Measurements from ENCODE around the gene NEGR1. TPM values are rescaled to one million over a fixed set of nuclear protein-coding genes. Genes with fewer than 3 reads are reported as not detected.

Gene NEGR1
- total RNA-seq, 2 experiments from 2014 or later: not detected

DNA sequence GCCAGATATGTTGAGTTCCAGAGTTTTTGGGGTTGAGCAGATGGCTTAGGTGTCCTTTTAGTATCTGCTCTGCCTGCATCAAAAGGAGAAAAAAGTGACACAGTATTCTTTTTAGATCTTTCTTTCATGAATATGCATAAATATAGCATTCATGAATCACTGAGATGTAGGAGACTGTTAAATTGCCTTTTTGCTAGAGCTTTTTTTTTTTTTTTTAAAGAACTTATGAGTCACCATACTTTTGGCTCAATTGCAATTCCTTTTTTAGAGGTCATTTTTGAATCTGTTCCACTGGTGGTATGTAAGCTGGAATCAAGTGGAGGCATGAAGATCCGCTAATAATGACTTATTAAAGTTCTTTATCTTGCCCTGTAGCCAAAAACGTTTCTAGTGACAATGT is 720.6 kb downstream of the NEGR1 start:
- no peaks in the 10 kb centered on the region for H3K9me3 ChIP-seq (ENCODE audit: low read length)
- intact Hi-C loops (cut with micrococcal nuclease; ENCODE audit: unreplicated experiment): no loop called here
- CTCF ChIA-PET (ENCODE audit: unreplicated experiment): no interaction called here
- DNase-seq (ENCODE audit: low spot score): no peak
- H3K4me3 ChIP-seq (ENCODE audit: low read depth, low read length, poor library complexity, severe bottlenecking): no peak overlapping the region
- no peak overlapping the region for H3K4me2 ChIP-seq (ENCODE audit: low read length)
- no peak overlapping the region for H3K27ac ChIP-seq (ENCODE audit: low read depth, low read length, poor library complexity, severe bottlenecking)
- no peaks in the 10 kb centered on the region for H3K36me3 ChIP-seq (ENCODE audit: insufficient read depth, low read length)
- H3K4me1 ChIP-seq (ENCODE audit: insufficient read depth, low read length, poor library complexity, severe bottlenecking): no peaks in the 10 kb centered on the region
- no peak overlapping the region for H2AFZ ChIP-seq (ENCODE audit: low read length)
- H3K9me2 ChIP-seq (ENCODE audit: insufficient read depth, low read length): no peaks in the 10 kb centered on the region
- H3K79me2 ChIP-seq (ENCODE audit: insufficient read depth, low read depth, low read length): no peaks in the 10 kb centered on the region
- no peak for TF ChIP-seq EZH2phosphoT487 (IDR thresholded peaks at IDR 0.05; ENCODE audit: borderline replicate concordance, low read depth, low read length)
- TF ChIP-seq, protein P1, sequence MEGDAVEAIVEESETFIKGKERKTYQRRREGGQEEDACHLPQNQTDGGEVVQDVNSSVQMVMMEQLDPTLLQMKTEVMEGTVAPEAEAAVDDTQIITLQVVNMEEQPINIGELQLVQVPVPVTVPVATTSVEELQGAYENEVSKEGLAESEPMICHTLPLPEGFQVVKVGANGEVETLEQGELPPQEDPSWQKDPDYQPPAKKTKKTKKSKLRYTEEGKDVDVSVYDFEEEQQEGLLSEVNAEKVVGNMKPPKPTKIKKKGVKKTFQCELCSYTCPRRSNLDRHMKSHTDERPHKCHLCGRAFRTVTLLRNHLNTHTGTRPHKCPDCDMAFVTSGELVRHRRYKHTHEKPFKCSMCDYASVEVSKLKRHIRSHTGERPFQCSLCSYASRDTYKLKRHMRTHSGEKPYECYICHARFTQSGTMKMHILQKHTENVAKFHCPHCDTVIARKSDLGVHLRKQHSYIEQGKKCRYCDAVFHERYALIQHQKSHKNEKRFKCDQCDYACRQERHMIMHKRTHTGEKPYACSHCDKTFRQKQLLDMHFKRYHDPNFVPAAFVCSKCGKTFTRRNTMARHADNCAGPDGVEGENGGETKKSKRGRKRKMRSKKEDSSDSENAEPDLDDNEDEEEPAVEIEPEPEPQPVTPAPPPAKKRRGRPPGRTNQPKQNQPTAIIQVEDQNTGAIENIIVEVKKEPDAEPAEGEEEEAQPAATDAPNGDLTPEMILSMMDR (conservative IDR thresholded peaks at IDR 0.05; ENCODE audit: low read length): no peak
- POLR2A ChIA-PET: no interaction called here
- BruUV-seq (replicated peaks): no TSS peak
- H4K20me1 ChIP-seq (ENCODE audit: insufficient read depth, low read length): no peaks in the 10 kb centered on the region

DNA sequence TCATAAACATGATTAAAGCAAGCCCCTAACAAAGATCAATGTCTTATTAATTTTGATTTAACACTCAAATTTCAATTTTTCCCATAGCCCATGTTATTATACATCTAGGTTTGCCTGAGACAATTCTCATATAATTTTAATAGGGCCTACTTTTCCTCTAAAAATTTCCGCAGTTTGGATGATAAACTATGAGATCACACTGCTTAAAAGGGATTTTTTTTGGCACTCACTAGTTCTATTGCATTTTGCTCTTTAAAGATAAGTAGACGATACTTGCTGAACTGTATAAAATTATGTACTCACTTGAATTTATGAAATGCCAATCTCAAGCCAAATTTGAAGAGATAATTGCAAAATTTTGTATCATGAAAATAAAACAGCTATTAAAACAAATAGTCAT is 721.1 kb downstream of the NEGR1 start:
- no peak overlapping the region for H3K4me3 ChIP-seq (ENCODE audit: low read depth, low read length, poor library complexity, severe bottlenecking)
- no peaks in the 10 kb centered on the region for H3K79me2 ChIP-seq (ENCODE audit: insufficient read depth, low read depth, low read length)
- no peaks in the 10 kb centered on the region for H3K4me1 ChIP-seq (ENCODE audit: insufficient read depth, low read length, poor library complexity, severe bottlenecking)
- BruUV-seq (replicated peaks): no TSS peak
- H3K9me3 ChIP-seq (ENCODE audit: low read length): no peaks in the 10 kb centered on the region
- H4K20me1 ChIP-seq (ENCODE audit: insufficient read depth, low read length): no peaks in the 10 kb centered on the region
- no peaks in the 10 kb centered on the region for H3K36me3 ChIP-seq (ENCODE audit: insufficient read depth, low read length)
- H3K9me2 ChIP-seq (ENCODE audit: insufficient read depth, low read length): no peaks in the 10 kb centered on the region
- H3K4me2 ChIP-seq (ENCODE audit: low read length): no peak overlapping the region
- TF ChIP-seq, protein P1 (conservative IDR thresholded peaks at IDR 0.05; ENCODE audit: low read length): no peak
- no peak for TF ChIP-seq EZH2phosphoT487 (IDR thresholded peaks at IDR 0.05; ENCODE audit: borderline replicate concordance, low read depth, low read length)
- H3K27ac ChIP-seq (ENCODE audit: low read depth, low read length, poor library complexity, severe bottlenecking): no peak overlapping the region
- CTCF ChIA-PET (ENCODE audit: unreplicated experiment): no interaction called here
- DNase-seq (ENCODE audit: low spot score): no peak
- intact Hi-C loops (cut with micrococcal nuclease; ENCODE audit: unreplicated experiment): no loop called here
- POLR2A ChIA-PET: no interaction called here
- no peak overlapping the region for H2AFZ ChIP-seq (ENCODE audit: low read length)

DNA sequence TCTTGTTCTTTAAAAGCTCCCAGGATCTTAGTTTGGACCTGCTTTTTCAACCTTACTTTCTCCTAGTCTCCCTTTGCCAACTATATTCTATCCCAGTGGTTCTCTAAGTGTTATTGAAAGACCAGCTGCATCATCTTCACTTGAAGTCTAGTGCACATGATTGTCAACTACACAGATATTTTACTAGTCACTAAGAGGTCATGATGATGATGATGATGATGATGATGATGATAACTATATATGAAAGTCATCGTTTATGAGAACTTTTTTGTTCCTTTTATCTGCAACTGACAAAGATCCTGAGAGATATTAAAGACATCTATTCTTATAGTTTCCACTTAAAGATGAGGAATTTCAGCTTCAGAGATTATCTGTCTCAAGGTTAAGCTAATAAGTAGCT is 722.5 kb downstream of the NEGR1 start:
- Histone ChIP-seq H3K4me1 (ENCODE audit: insufficient read depth, low read length, poor library complexity, severe bottlenecking) (no peaks in the 10 kb centered on the region), H3K27ac (ENCODE audit: low read depth, low read length, poor library complexity, severe bottlenecking) (no peak overlapping the region), H4K20me1 (ENCODE audit: insufficient read depth, low read length) (no peaks in the 10 kb centered on the region), H3K79me2 (ENCODE audit: insufficient read depth, low read depth, low read length) (no peaks in the 10 kb centered on the region), H3K9me3 (ENCODE audit: low read length) (no peaks in the 10 kb centered on the region), H3K4me3 (ENCODE audit: low read depth, low read length, poor library complexity, severe bottlenecking) (no peak overlapping the region), H2AFZ (ENCODE audit: low read length) (no peak overlapping the region), H3K9me2 (ENCODE audit: insufficient read depth, low read length) (no peaks in the 10 kb centered on the region), H3K4me2 (ENCODE audit: low read length) (no peak overlapping the region), H3K36me3 (ENCODE audit: insufficient read depth, low read length) (no peaks in the 10 kb centered on the region)
- no peak for DNase-seq (ENCODE audit: low spot score)
- TF ChIP-seq EZH2phosphoT487 (IDR thresholded peaks at IDR 0.05; ENCODE audit: borderline replicate concordance, low read depth, low read length): no peak
- TF ChIP-seq, protein P1 (conservative IDR thresholded peaks at IDR 0.05; ENCODE audit: low read length): no peak
- CTCF ChIA-PET (ENCODE audit: unreplicated experiment): no interaction called here
- intact Hi-C loops (cut with micrococcal nuclease; ENCODE audit: unreplicated experiment): no loop called here
- no TSS peak for BruUV-seq (replicated peaks)
- POLR2A ChIA-PET: interaction anchor here (0.5 to 0.7 kb wide), 2 partner anchors 12 to 157 kb away, joined by 3 to 4 read pairs; no protein-coding TSS in a partner anchor

All from OCI-LY7 (cell line).